Measurements from ENCODE around the gene CAP1.

Gene CAP1

GRCh38 chr1:40059960-40060750, 19.6 kb downstream of the CAP1 start:
- Histone ChIP-seq H3K9ac (ENCODE audit: low read depth, low read length) (no peak overlapping the region), H3K36me3 (ENCODE audit: control insufficient read depth, insufficient read depth, low read length) (peaks cover 58% of the 10 kb centered on the region), H3K9me3 (ENCODE audit: control insufficient read depth, insufficient read depth, low read length) (no peaks in the 10 kb centered on the region), H3K27ac (ENCODE audit: low read depth, low read length) (peak overlapping the region; percentile 82), H3K4me1 (ENCODE audit: control insufficient read depth, insufficient read depth, low read length) (peaks cover 19% of the 10 kb centered on the region), H3K4me3 (ENCODE audit: low read depth, low read length) (no peak overlapping the region), H3K27me3 (ENCODE audit: control insufficient read depth, insufficient read depth, low read length) (no peaks in the 10 kb centered on the region)

GRCh38 chr1:40064797-40065499, 24.4 kb downstream of the CAP1 start:
- Histone ChIP-seq H3K27ac (ENCODE audit: low read depth, low read length) (no peak overlapping the region), H3K4me3 (ENCODE audit: low read depth, low read length) (no peak overlapping the region), H3K9ac (ENCODE audit: low read depth, low read length) (no peak overlapping the region), H3K9me3 (ENCODE audit: control insufficient read depth, insufficient read depth, low read length) (no peaks in the 10 kb centered on the region), H3K27me3 (ENCODE audit: control insufficient read depth, insufficient read depth, low read length) (no peaks in the 10 kb centered on the region), H3K36me3 (ENCODE audit: control insufficient read depth, insufficient read depth, low read length) (peaks cover 96% of the 10 kb centered on the region), H3K4me1 (ENCODE audit: control insufficient read depth, insufficient read depth, low read length) (peaks cover 2% of the 10 kb centered on the region; the same call in 1 of the 2 replicates)

GRCh38 chr1:40067023-40067422, 26.5 kb downstream of the CAP1 start:
- H3K9ac ChIP-seq (ENCODE audit: low read depth, low read length), result no peak overlapping the region
- no peaks in the 10 kb centered on the region for H3K27me3 ChIP-seq (ENCODE audit: control insufficient read depth, insufficient read depth, low read length)
- H3K4me1 ChIP-seq (ENCODE audit: control insufficient read depth, insufficient read depth, low read length), result no peaks in the 10 kb centered on the region
- H3K36me3 ChIP-seq (ENCODE audit: control insufficient read depth, insufficient read depth, low read length), result peaks cover 96% of the 10 kb centered on the region
- H3K9me3 ChIP-seq (ENCODE audit: control insufficient read depth, insufficient read depth, low read length), result no peaks in the 10 kb centered on the region
- no peak overlapping the region for H3K27ac ChIP-seq (ENCODE audit: low read depth, low read length)
- no peak overlapping the region for H3K4me3 ChIP-seq (ENCODE audit: low read depth, low read length)

GRCh38 chr1:40067851-40068250, 27.3 kb downstream of the CAP1 start:
- H3K27me3 ChIP-seq (ENCODE audit: control insufficient read depth, insufficient read depth, low read length), result no peaks in the 10 kb centered on the region
- H3K9me3 ChIP-seq (ENCODE audit: control insufficient read depth, insufficient read depth, low read length), result no peaks in the 10 kb centered on the region
- H3K4me3 ChIP-seq (ENCODE audit: low read depth, low read length), result no peak overlapping the region
- H3K9ac ChIP-seq (ENCODE audit: low read depth, low read length), result no peak overlapping the region
- H3K36me3 ChIP-seq (ENCODE audit: control insufficient read depth, insufficient read depth, low read length), result peaks cover 96% of the 10 kb centered on the region
- no peaks in the 10 kb centered on the region for H3K4me1 ChIP-seq (ENCODE audit: control insufficient read depth, insufficient read depth, low read length)
- no peak overlapping the region for H3K27ac ChIP-seq (ENCODE audit: low read depth, low read length)

GRCh38 chr1:40072142-40072541, 31.6 kb downstream of the CAP1 start:
- no peaks in the 10 kb centered on the region for H3K27me3 ChIP-seq (ENCODE audit: control insufficient read depth, insufficient read depth, low read length)
- no peak overlapping the region for H3K4me3 ChIP-seq (ENCODE audit: low read depth, low read length)
- H3K4me1 ChIP-seq (ENCODE audit: control insufficient read depth, insufficient read depth, low read length), result no peaks in the 10 kb centered on the region
- H3K27ac ChIP-seq (ENCODE audit: low read depth, low read length), result no peak overlapping the region
- H3K9ac ChIP-seq (ENCODE audit: low read depth, low read length), result no peak overlapping the region
- no peaks in the 10 kb centered on the region for H3K9me3 ChIP-seq (ENCODE audit: control insufficient read depth, insufficient read depth, low read length)
- H3K36me3 ChIP-seq (ENCODE audit: control insufficient read depth, insufficient read depth, low read length), result peaks cover 89% of the 10 kb centered on the region

GRCh38 chr1:40073062-40073461, 32.5 kb downstream of the CAP1 start:
- no peaks in the 10 kb centered on the region for H3K4me1 ChIP-seq (ENCODE audit: control insufficient read depth, insufficient read depth, low read length)
- H3K36me3 ChIP-seq (ENCODE audit: control insufficient read depth, insufficient read depth, low read length), result peaks cover 89% of the 10 kb centered on the region
- no peaks in the 10 kb centered on the region for H3K27me3 ChIP-seq (ENCODE audit: control insufficient read depth, insufficient read depth, low read length)
- no peak overlapping the region for H3K4me3 ChIP-seq (ENCODE audit: low read depth, low read length)
- no peak overlapping the region for H3K9ac ChIP-seq (ENCODE audit: low read depth, low read length)
- no peak overlapping the region for H3K27ac ChIP-seq (ENCODE audit: low read depth, low read length)
- no peaks in the 10 kb centered on the region for H3K9me3 ChIP-seq (ENCODE audit: control insufficient read depth, insufficient read depth, low read length)

GRCh38 chr1:40075266-40075665, 34.7 kb downstream of the CAP1 start:
- H3K36me3 ChIP-seq (ENCODE audit: control insufficient read depth, insufficient read depth, low read length), result peaks cover 88% of the 10 kb centered on the region
- H3K27ac ChIP-seq (ENCODE audit: low read depth, low read length), result no peak overlapping the region
- H3K4me1 ChIP-seq (ENCODE audit: control insufficient read depth, insufficient read depth, low read length), result no peaks in the 10 kb centered on the region
- H3K4me3 ChIP-seq (ENCODE audit: low read depth, low read length), result no peak overlapping the region
- H3K9me3 ChIP-seq (ENCODE audit: control insufficient read depth, insufficient read depth, low read length), result no peaks in the 10 kb centered on the region
- no peak overlapping the region for H3K9ac ChIP-seq (ENCODE audit: low read depth, low read length)
- no peaks in the 10 kb centered on the region for H3K27me3 ChIP-seq (ENCODE audit: control insufficient read depth, insufficient read depth, low read length)

- Histone ChIP-seq H3K9me3 (ENCODE audit: control insufficient read depth, insufficient read depth, low read length) (no peaks in the 10 kb centered on the region), H3K4me3 (ENCODE audit: low read depth, low read length) (no peak overlapping the region), H3K36me3 (ENCODE audit: control insufficient read depth, insufficient read depth, low read length) (peaks cover 78% of the 10 kb centered on the region), H3K27ac (ENCODE audit: low read depth, low read length) (no peak overlapping the region), H3K9ac (ENCODE audit: low read depth, low read length) (no peak overlapping the region), H3K4me1 (ENCODE audit: control insufficient read depth, insufficient read depth, low read length) (no peaks in the 10 kb centered on the region), H3K27me3 (ENCODE audit: control insufficient read depth, insufficient read depth, low read length) (no peaks in the 10 kb centered on the region)
Measured at GRCh38 chr1:40076895-40077312, 36.4 kb downstream of the CAP1 start.

GRCh38 chr1:40078512-40079333, 38.2 kb downstream of the CAP1 start:
- Histone ChIP-seq H3K27me3 (ENCODE audit: control insufficient read depth, insufficient read depth, low read length) (no peaks in the 10 kb centered on the region), H3K9me3 (ENCODE audit: control insufficient read depth, insufficient read depth, low read length) (no peaks in the 10 kb centered on the region), H3K9ac (ENCODE audit: low read depth, low read length) (no peak overlapping the region), H3K36me3 (ENCODE audit: control insufficient read depth, insufficient read depth, low read length) (peaks cover 78% of the 10 kb centered on the region), H3K4me3 (ENCODE audit: low read depth, low read length) (no peak overlapping the region), H3K4me1 (ENCODE audit: control insufficient read depth, insufficient read depth, low read length) (no peaks in the 10 kb centered on the region), H3K27ac (ENCODE audit: low read depth, low read length) (no peak overlapping the region)

- Histone ChIP-seq H3K4me1 (ENCODE audit: control insufficient read depth, insufficient read depth, low read length) (no peaks in the 10 kb centered on the region), H3K27me3 (ENCODE audit: control insufficient read depth, insufficient read depth, low read length) (no peaks in the 10 kb centered on the region), H3K9me3 (ENCODE audit: control insufficient read depth, insufficient read depth, low read length) (no peaks in the 10 kb centered on the region), H3K36me3 (ENCODE audit: control insufficient read depth, insufficient read depth, low read length) (peaks cover 75% of the 10 kb centered on the region), H3K9ac (ENCODE audit: low read depth, low read length) (no peak overlapping the region), H3K27ac (ENCODE audit: low read depth, low read length) (no peak overlapping the region), H3K4me3 (ENCODE audit: low read depth, low read length) (no peak overlapping the region)
Measured at GRCh38 chr1:40079774-40080400, 39.4 kb downstream of the CAP1 start.
